GM12878 (cell line): ENCODE data around the gene CHST14. TPM values are rescaled to one million over a fixed set of nuclear protein-coding genes. Genes with fewer than 3 reads are reported as not detected.

Experiments used
- ATAC-seq: fragments of 200-7000 bp; cut with Tn5 transposase; 3 replicates; pipeline ENCODE4 v1.9.1; 2020; ENCODE audit warnings: mild to moderate bottlenecking, moderate library complexity
- BruUV-seq: library from RNA; stranded (reverse); fragments of 400-500 nt; replicated peaks from 2 replicates; lab custom pipeline; 2021; lab: Mats Ljungman, UMichigan
- CTCF ChIA-PET: fragments of 300-600 bp; sonication (Branson Sonifier 250); formaldehyde crosslinking; extraction: SDS; loops from one replicate; lab custom pipeline; 2021; ENCODE audit warnings: inconsistent platforms; lab: Yijun Ruan, JAX
- POLR2A ChIA-PET: fragments of 350-600 bp; formaldehyde crosslinking; extraction: SDS; loops from one replicate; lab custom pipeline; 2021; ENCODE audit warnings: inconsistent platforms; lab: Charles Lee
- RAD21 ChIA-PET: fragments of 300-600 bp; sonication (Branson Sonifier 250); formaldehyde crosslinking; loops from one replicate; lab custom pipeline; 2023; ENCODE audit warnings: antibody characterized with exemption; ENCODE audit not compliant: unreplicated experiment; lab: Charles Lee
- SMC1A ChIA-PET: fragments of 300-600 bp; sonication (Branson Sonifier 250); formaldehyde crosslinking; loops from one replicate; lab custom pipeline; 2023; ENCODE audit not compliant: unreplicated experiment, uncharacterized antibody; lab: Charles Lee
- DNase-seq: peaks from one replicate; pipeline ENCODE4 v3.0.0-alpha.2; 2011; ENCODE audit warnings: low read depth, low spot score
- FAIRE-seq: peaks from 3 replicates; lab custom pipeline; 2011; peaks lifted over from hg19 to GRCh38; lab: Jason Lieb, UNC
- H2AFZ ChIP-seq: 2 replicates; pipeline ENCODE4 v1.6.0; 2011; ENCODE audit warnings: low read depth, low read length, control low read depth; ENCODE audit not compliant: control insufficient read depth
- H3K27ac ChIP-seq: 2 replicates; pipeline ENCODE4 v1.5.1; 2011; ENCODE audit warnings: control low read depth; ENCODE audit not compliant: control insufficient read depth, insufficient read depth
- H3K27me3 ChIP-seq, 2 experiments: replicated peaks in 1 of 2; 2 replicates each; pipeline versions ENCODE4 v1.6.0 to v1.6.1; 2011; ENCODE audit warnings: low read length in 1 of 2; ENCODE audit not compliant: control insufficient read depth in 2 of 2, insufficient read depth in 2 of 2
- H3K36me3 ChIP-seq, 2 experiments: 2 replicates each; pipeline ENCODE4 v1.5.1; 2011; ENCODE audit warnings: low read length in 1 of 2; ENCODE audit not compliant: control insufficient read depth in 2 of 2, insufficient read depth in 2 of 2
- H3K4me1 ChIP-seq: 2 replicates; pipeline ENCODE4 v1.6.1; 2011; ENCODE audit warnings: mild to moderate bottlenecking, low read length, moderate library complexity, mixed read lengths; ENCODE audit not compliant: control insufficient read depth, insufficient read depth
- H3K4me2 ChIP-seq: 2 replicates; pipeline ENCODE4 v1.6.0; 2011; ENCODE audit warnings: control low read depth; ENCODE audit not compliant: control insufficient read depth, insufficient read depth
- H3K4me3 ChIP-seq: fragments of 200-600 bp; sonication (generic); 2 replicates; pipeline ENCODE4 v1.5.1; 2016
- H3K79me2 ChIP-seq: 2 replicates; pipeline ENCODE4 v1.6.0; 2011; ENCODE audit warnings: low read length; ENCODE audit not compliant: control insufficient read depth, insufficient read depth
- H3K9ac ChIP-seq: 2 replicates; pipeline ENCODE4 v1.8.0; 2011; ENCODE audit warnings: low read length, control low read depth, mixed read lengths; ENCODE audit not compliant: control insufficient read depth, insufficient read depth
- H3K9me3 ChIP-seq: replicated peaks from 3 replicates; pipeline ENCODE4 v1.5.1; 2011; ENCODE audit warnings: mild to moderate bottlenecking, low read length; ENCODE audit not compliant: control insufficient read depth, insufficient read depth
- H4K20me1 ChIP-seq: 2 replicates; pipeline ENCODE4 v1.6.0; 2011; ENCODE audit not compliant: control insufficient read depth, insufficient read depth
- BCLAF1 ChIP-seq: fragments of 450-650 bp; IDR thresholded peaks from 2 replicates; pipeline ENCODE4 v1.6.1; 2017; ENCODE audit warnings: antibody characterized with exemption, mild to moderate bottlenecking, moderate library complexity
- CBX3 ChIP-seq: fragments of 200-600 bp; sonication (generic); IDR thresholded peaks from 2 replicates; pipeline ENCODE4 v1.6.1; 2016; ENCODE audit warnings: low read depth, borderline replicate concordance
- CEBPB ChIP-seq, 2 experiments: fragments of 150-350 bp in 1 of 2; IDR thresholded peaks; 2 replicates each; pipeline ENCODE4 v1.6.1; 2012 to 2014; ENCODE audit warnings: low read depth in 2 of 2, low read length in 2 of 2, borderline replicate concordance in 1 of 2, inconsistent platforms in 1 of 2
- CHD1 ChIP-seq: IDR thresholded peaks from 2 replicates; pipeline ENCODE4 v1.6.1; 2012; ENCODE audit warnings: low read depth, low read length, improper control_type of control experiment
- E2F4 ChIP-seq: IDR thresholded peaks from 2 replicates; pipeline ENCODE4 v1.6.1; 2012; ENCODE audit warnings: low read depth, low read length, improper control_type of control experiment
- FOXM1 ChIP-seq: IDR thresholded peaks from 2 replicates; pipeline ENCODE4 v1.6.1; 2012; ENCODE audit warnings: low read depth, mild to moderate bottlenecking, inconsistent platforms, low read length, moderate library complexity
- GATAD2B ChIP-seq: fragments of 450-650 bp; conservative IDR thresholded peaks from 2 replicates; pipeline ENCODE4 v1.6.1; 2017; ENCODE audit warnings: low read depth, mild to moderate bottlenecking, moderate library complexity
- HDAC2 ChIP-seq: fragments of 200-600 bp; sonication (generic); IDR thresholded peaks from 2 replicates; pipeline ENCODE4 v1.6.1; 2017
- HDAC6 ChIP-seq: fragments of 200-600 bp; sonication (generic); IDR thresholded peaks from one replicate; pipeline ENCODE4 v1.8.0; 2017; ENCODE audit warnings: antibody characterized with exemption; ENCODE audit not compliant: unreplicated experiment
- NFIC ChIP-seq: IDR thresholded peaks from 2 replicates; pipeline ENCODE4 v1.6.1; 2012; ENCODE audit warnings: low read depth, mild to moderate bottlenecking, inconsistent platforms, low read length, moderate library complexity
- NFYA ChIP-seq: IDR thresholded peaks from 2 replicates; pipeline ENCODE4 v1.6.1; 2011; ENCODE audit warnings: low read depth, mild to moderate bottlenecking, low read length, improper control_type of control experiment, borderline replicate concordance
- NR2C1 ChIP-seq: fragments of 450-650 bp; IDR thresholded peaks from 2 replicates; pipeline ENCODE4 v1.6.1; 2017; ENCODE audit warnings: antibody characterized with exemption, mild to moderate bottlenecking, moderate library complexity
- POLR2A ChIP-seq: IDR thresholded peaks from 2 replicates; pipeline ENCODE4 v1.6.1; 2011; ENCODE audit warnings: low read depth, mild to moderate bottlenecking, low read length
- SPI1 ChIP-seq: IDR thresholded peaks from 2 replicates; pipeline ENCODE4 v1.6.1; 2011; ENCODE audit warnings: low read depth, mild to moderate bottlenecking, low read length, moderate library complexity, borderline replicate concordance; ENCODE audit not compliant: insufficient read depth
- TARDBP ChIP-seq: IDR thresholded peaks from 2 replicates; pipeline ENCODE4 v1.6.1; 2016; ENCODE audit warnings: borderline replicate concordance
- ZBED1 ChIP-seq: IDR thresholded peaks from 2 replicates; pipeline ENCODE4 v1.6.1; 2016; ENCODE audit warnings: borderline replicate concordance
- ZNF622 ChIP-seq: fragments of 450-650 bp; IDR thresholded peaks from 2 replicates; pipeline ENCODE4 v1.6.1; 2017; ENCODE audit warnings: mild to moderate bottlenecking, inconsistent platforms
- WGBS: methylation state at CpG from one replicate; pipeline ENCODE4 v1.1.6; 2016; ENCODE audit warnings: low lambda C conversion rate; ENCODE audit not compliant: insufficient replicate concordance, insufficient coverage; ENCODE audit errors: missing lambda C conversion rate; 5-methylcytosine and 5-hydroxymethylcytosine counted together
- in situ Hi-C: fragments of 300-500 bp; cut with MboI; formaldehyde crosslinking; loops from 9 replicates; pipeline ENCODE4 v1.14.3; 2018; ENCODE audit warnings: mixed read lengths
- intact Hi-C: fragments of 100-400 bp; cut with micrococcal nuclease; formaldehyde crosslinking; loops from one replicate; pipeline ENCODE4 v1.14.2; 2022; ENCODE audit not compliant: unreplicated experiment
- polyA plus RNA-seq, 11 experiments: library from polyadenylated mRNA; depleted of rRNA in 4 of 11; unstranded in 6 of 11; stranded (reverse) in 5 of 11; fragments of >200 nt; fragmentation: Nextera tagmentation in 4 of 11; fragmentation: Illumina TruSeq in 1 of 11; extraction: Ambion mirVana in 4 of 11; extraction: Trizol in 1 of 11; gene quantifications; 1 replicate in 1 of 11; 2 replicates in 10 of 11; pipeline versions ENCODE4 v1.2.1 to v1.2.3, GENCODE V29; 2011 to 2016; ENCODE audit warnings: inconsistent platforms in 2 of 11, missing spikeins in 2 of 11, low read depth in 1 of 11
- total RNA-seq, 4 experiments: library from RNA; depleted of rRNA in 3 of 4; stranded (reverse); fragments of >200 nt in 3 of 4; fragmentation: Illumina TruSeq in 1 of 4; extraction: Trizol in 1 of 4; gene quantifications; 2 replicates each; pipeline versions ENCODE4 v1.2.1 to v1.2.3, GENCODE V29; 2013 to 2021
- TF ChIP-seq, protein P1 (sequence below): IDR thresholded peaks from 2 replicates; pipeline ENCODE4 v1.6.1; 2011; ENCODE audit warnings: low read depth, low read length, improper control_type of control experiment, borderline replicate concordance
- TF ChIP-seq, protein P2 (sequence below): IDR thresholded peaks from 2 replicates; pipeline ENCODE4 v1.6.1; 2011; ENCODE audit warnings: borderline replicate concordance, low read depth, mild to moderate bottlenecking, moderate library complexity, mixed read lengths, low read length; ENCODE audit not compliant: insufficient read depth; ENCODE audit errors: extremely low read length

CHST14 gene
- total and polyA plus RNA-seq, 10 of the 15 experiments (the other 5 are each of a cell fraction or from before 2014, with no cell fraction given): 1.3 to 12.8 (median 6.2) TPM

GRCh38 chr15:40469776-40470390, 901 bp upstream of the CHST14 start:
- CTCF ChIA-PET: interaction anchor here (1.0 to 1.3 kb wide), 5 partner anchors 13 to 95 kb away, joined by 3 to 4 read pairs (median 3); partner anchors contain the start of gene CCDC32
- peaks cover 6 to 10% of the 10 kb centered on the region in 2 experiments for H3K36me3 ChIP-seq
- peak overlapping the region; percentile 77; the same call in 1 of the 2 replicates for H2AFZ ChIP-seq
- no TSS peak for BruUV-seq
- H4K20me1 ChIP-seq: no peaks in the 10 kb centered on the region
- peak overlapping the region; percentile 54; the same call in 1 of the 2 replicates for H3K4me2 ChIP-seq
- 88% methylated on average over 7 of the region's 7 CpGs for WGBS
- FAIRE-seq (no peak), ATAC-seq (no peak), DNase-seq (no peak)
- SMC1A ChIA-PET: interaction anchor here (0.6 to 1.2 kb wide), 2 partner anchors 25 to 119 kb away, joined by 3 read pairs; no protein-coding TSS in a partner anchor
- no peaks in the 10 kb centered on the region for H3K27me3 ChIP-seq
- intact Hi-C loops: no loop called here
- in situ Hi-C loops: no loop called here
- peaks cover 9% of the 10 kb centered on the region for H3K79me2 ChIP-seq
- no peaks in the 10 kb centered on the region for H3K9me3 ChIP-seq
- H3K9ac ChIP-seq: no peak overlapping the region
- peaks cover 21% of the 10 kb centered on the region for H3K4me1 ChIP-seq
- RAD21 ChIA-PET: no interaction called here
- H3K4me3 ChIP-seq: peak overlapping the region; percentile 43; the same call in 1 of the 2 replicates
- no peak overlapping the region for H3K27ac ChIP-seq
- POLR2A ChIA-PET: interaction anchor here (1.1 to 1.3 kb wide), 3 partner anchors 19 to 27 kb away, joined by 3 to 4 read pairs (median 3); no protein-coding TSS in a partner anchor
- TF ChIP-seq NFYA (no peak), BCLAF1 (no peak), CHD1 (no peak), ZBED1 (no peak), HDAC2 (no peak), TARDBP (no peak), GATAD2B (no peak), NR2C1 (no peak), CBX3 (no peak), ZNF622 (no peak), POLR2A (no peak), SPI1 (no peak), HDAC6 (no peak), CEBPB (IDR thresholded peaks at IDR 0.05; ENCODE audit: borderline replicate concordance in 1 of 2, low read depth in 2 of 2, low read length in 2 of 2) (no peak), E2F4 (no peak), FOXM1 (no peak), NFIC (no peak)
- TF ChIP-seq, protein P1, sequence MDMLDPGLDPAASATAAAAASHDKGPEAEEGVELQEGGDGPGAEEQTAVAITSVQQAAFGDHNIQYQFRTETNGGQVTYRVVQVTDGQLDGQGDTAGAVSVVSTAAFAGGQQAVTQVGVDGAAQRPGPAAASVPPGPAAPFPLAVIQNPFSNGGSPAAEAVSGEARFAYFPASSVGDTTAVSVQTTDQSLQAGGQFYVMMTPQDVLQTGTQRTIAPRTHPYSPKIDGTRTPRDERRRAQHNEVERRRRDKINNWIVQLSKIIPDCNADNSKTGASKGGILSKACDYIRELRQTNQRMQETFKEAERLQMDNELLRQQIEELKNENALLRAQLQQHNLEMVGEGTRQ: no peak
- TF ChIP-seq, protein P2, sequence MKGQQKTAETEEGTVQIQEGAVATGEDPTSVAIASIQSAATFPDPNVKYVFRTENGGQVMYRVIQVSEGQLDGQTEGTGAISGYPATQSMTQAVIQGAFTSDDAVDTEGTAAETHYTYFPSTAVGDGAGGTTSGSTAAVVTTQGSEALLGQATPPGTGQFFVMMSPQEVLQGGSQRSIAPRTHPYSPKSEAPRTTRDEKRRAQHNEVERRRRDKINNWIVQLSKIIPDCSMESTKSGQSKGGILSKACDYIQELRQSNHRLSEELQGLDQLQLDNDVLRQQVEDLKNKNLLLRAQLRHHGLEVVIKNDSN: no peak
